GM21576 (cell line): ENCODE data around the gene MACF1.
"Not testable (repeated sequence)": the region's sequence is repeated elsewhere in the genome, so short reads cannot be mapped to it uniquely, and the experiment has no call there.

Source experiments
- ATAC-seq: cut with Tn5 transposase; IDR thresholded peaks from one replicate; pipeline ENCODE4 v1.9.1; 2021; ENCODE audit warnings: mild to moderate bottlenecking, moderate library complexity; ENCODE audit not compliant: unreplicated experiment

MACF1 gene

GRCh38 chr1:39483276-39483675 lies 278.8 kb downstream of the MACF1 start:
- ATAC-seq = no peak

GRCh38 chr1:39484564-39484963 lies 280.1 kb downstream of the MACF1 start:
- ATAC-seq = no peak

GRCh38 chr1:39485046-39485803 lies 280.7 kb downstream of the MACF1 start:
- ATAC-seq = no peak

- no peak for ATAC-seq
These were observed 283.6 kb downstream of the MACF1 start for GRCh38 chr1:39488012-39488545.

- ATAC-seq = no peak
These were observed 284.5 kb downstream of the MACF1 start for GRCh38 chr1:39488793-39489566.

GRCh38 chr1:39489567-39490239 lies 285.2 kb downstream of the MACF1 start:
- ATAC-seq = no peak

- no peak for ATAC-seq
These were observed 286.2 kb downstream of the MACF1 start for GRCh38 chr1:39490596-39491145.

GRCh38 chr1:39491146-39491921 lies 286.8 kb downstream of the MACF1 start, which contains the start of gene BMP8A:
Gene BMP8A, plus strand, starts transcription at chr1:39491636. Its CDS starts 356 bp downstream, at chr1:39491992.
- peak; percentile 64 for ATAC-seq

GRCh38 chr1:39492118-39493042 lies 287.9 kb downstream of the MACF1 start:
- ATAC-seq = not testable (repeated sequence)

- not testable (repeated sequence) for ATAC-seq
These were observed 288.7 kb downstream of the MACF1 start for GRCh38 chr1:39493043-39493810.

- no peak for ATAC-seq
These were observed 290.3 kb downstream of the MACF1 start for GRCh38 chr1:39494671-39495410.

- not testable (repeated sequence) for ATAC-seq
These were observed 292.0 kb downstream of the MACF1 start for GRCh38 chr1:39496520-39496919.

GRCh38 chr1:39497585-39497984 lies 293.1 kb downstream of the MACF1 start:
- ATAC-seq = no peak

- ATAC-seq = not testable (repeated sequence)
These were observed 293.7 kb downstream of the MACF1 start for GRCh38 chr1:39498096-39498710.

- not testable (repeated sequence) for ATAC-seq
These were observed 294.3 kb downstream of the MACF1 start for GRCh38 chr1:39498821-39499220.

- no peak for ATAC-seq
These were observed 295.2 kb downstream of the MACF1 start for GRCh38 chr1:39499668-39500067.

GRCh38 chr1:39500862-39501389 lies 296.4 kb downstream of the MACF1 start:
- no peak for ATAC-seq
